SK-N-SH treated with all-trans-retinoic acid at 6 μM for 48 hours (cell line): Measurements from ENCODE around the gene PHACTR3.

ENCODE experiments used
- BACH2 ChIP-seq: fragments of 250-450 bp; sonication (Bioruptor Pico); IDR thresholded peaks from 2 replicates; pipeline ENCODE4 v1.9.0; 2021; ENCODE audit warnings: mild to moderate bottlenecking, borderline replicate concordance
- CSDC2 ChIP-seq: fragments of 250-450 bp; sonication (Bioruptor Pico); IDR thresholded peaks from 2 replicates; pipeline ENCODE4 v1.5.0; 2020; ENCODE audit warnings: mild to moderate bottlenecking, moderate library complexity
- RARB ChIP-seq: fragments of 250-450 bp; sonication (Bioruptor Pico); IDR thresholded peaks from 2 replicates; pipeline ENCODE4 v1.8.0; 2021; ENCODE audit warnings: mild to moderate bottlenecking, moderate library complexity
- ZFP3 ChIP-seq: fragments of 250-450 bp; sonication (Bioruptor Pico); IDR thresholded peaks from 2 replicates; pipeline ENCODE4 v1.5.0; 2020; ENCODE audit warnings: mild to moderate bottlenecking, moderate library complexity
- ZFP30 ChIP-seq: fragments of 450-650 bp; formaldehyde crosslinking; IDR thresholded peaks from 2 replicates; pipeline ENCODE4 v1.5.0; 2022; ENCODE audit warnings: mild to moderate bottlenecking, moderate library complexity
- ZNF70 ChIP-seq: fragments of 450-650 bp; formaldehyde crosslinking; IDR thresholded peaks from 2 replicates; pipeline ENCODE4 v1.5.0; 2020; ENCODE audit warnings: mild to moderate bottlenecking, moderate library complexity
- TF ChIP-seq, protein P1 (sequence below): fragments of 250-450 bp; sonication (Bioruptor Pico); IDR thresholded peaks from 2 replicates; pipeline ENCODE4 v1.5.0; 2020; ENCODE audit warnings: mild to moderate bottlenecking, moderate library complexity
- TF ChIP-seq, protein P2 (sequence below): fragments of 250-450 bp; sonication (Bioruptor Pico); IDR thresholded peaks from 2 replicates; pipeline ENCODE4 v1.8.0; 2020; ENCODE audit warnings: mild to moderate bottlenecking, moderate library complexity, borderline replicate concordance

DNA sequence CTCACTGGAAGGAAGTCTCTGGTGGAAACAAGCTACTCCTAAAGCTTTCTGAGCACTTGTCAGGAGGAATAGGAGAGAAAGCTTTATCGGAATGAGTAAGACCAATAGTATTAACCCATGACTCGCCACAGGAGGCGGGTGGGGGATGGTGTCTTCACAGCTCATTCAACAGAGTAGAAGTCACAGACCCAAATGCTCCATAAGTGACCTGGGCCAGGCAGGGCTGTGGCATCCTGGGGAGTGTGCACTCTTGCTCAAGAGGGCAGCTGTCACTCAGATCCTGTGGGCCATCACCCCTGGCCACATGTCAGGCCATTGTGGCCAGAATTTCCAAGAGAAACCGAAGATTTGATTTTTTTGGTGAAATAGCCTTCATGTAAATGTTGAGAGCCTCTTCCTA lies 213.1 kb downstream of the PHACTR3 start:
- TF ChIP-seq, protein P1, sequence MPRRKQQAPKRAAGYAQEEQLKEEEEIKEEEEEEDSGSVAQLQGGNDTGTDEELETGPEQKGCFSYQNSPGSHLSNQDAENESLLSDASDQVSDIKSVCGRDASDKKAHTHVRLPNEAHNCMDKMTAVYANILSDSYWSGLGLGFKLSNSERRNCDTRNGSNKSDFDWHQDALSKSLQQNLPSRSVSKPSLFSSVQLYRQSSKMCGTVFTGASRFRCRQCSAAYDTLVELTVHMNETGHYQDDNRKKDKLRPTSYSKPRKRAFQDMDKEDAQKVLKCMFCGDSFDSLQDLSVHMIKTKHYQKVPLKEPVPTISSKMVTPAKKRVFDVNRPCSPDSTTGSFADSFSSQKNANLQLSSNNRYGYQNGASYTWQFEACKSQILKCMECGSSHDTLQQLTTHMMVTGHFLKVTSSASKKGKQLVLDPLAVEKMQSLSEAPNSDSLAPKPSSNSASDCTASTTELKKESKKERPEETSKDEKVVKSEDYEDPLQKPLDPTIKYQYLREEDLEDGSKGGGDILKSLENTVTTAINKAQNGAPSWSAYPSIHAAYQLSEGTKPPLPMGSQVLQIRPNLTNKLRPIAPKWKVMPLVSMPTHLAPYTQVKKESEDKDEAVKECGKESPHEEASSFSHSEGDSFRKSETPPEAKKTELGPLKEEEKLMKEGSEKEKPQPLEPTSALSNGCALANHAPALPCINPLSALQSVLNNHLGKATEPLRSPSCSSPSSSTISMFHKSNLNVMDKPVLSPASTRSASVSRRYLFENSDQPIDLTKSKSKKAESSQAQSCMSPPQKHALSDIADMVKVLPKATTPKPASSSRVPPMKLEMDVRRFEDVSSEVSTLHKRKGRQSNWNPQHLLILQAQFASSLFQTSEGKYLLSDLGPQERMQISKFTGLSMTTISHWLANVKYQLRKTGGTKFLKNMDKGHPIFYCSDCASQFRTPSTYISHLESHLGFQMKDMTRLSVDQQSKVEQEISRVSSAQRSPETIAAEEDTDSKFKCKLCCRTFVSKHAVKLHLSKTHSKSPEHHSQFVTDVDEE (CRISPR knock-in tag) = no peak
- TF ChIP-seq ZFP3 (no peak), BACH2 (no peak), RARB (CRISPR knock-in tag) (no peak), CSDC2 (CRISPR knock-in tag) (no peak), ZFP30 (CRISPR knock-in tag) (no peak), ZNF70 (CRISPR knock-in tag) (no peak)
- TF ChIP-seq, protein P2, sequence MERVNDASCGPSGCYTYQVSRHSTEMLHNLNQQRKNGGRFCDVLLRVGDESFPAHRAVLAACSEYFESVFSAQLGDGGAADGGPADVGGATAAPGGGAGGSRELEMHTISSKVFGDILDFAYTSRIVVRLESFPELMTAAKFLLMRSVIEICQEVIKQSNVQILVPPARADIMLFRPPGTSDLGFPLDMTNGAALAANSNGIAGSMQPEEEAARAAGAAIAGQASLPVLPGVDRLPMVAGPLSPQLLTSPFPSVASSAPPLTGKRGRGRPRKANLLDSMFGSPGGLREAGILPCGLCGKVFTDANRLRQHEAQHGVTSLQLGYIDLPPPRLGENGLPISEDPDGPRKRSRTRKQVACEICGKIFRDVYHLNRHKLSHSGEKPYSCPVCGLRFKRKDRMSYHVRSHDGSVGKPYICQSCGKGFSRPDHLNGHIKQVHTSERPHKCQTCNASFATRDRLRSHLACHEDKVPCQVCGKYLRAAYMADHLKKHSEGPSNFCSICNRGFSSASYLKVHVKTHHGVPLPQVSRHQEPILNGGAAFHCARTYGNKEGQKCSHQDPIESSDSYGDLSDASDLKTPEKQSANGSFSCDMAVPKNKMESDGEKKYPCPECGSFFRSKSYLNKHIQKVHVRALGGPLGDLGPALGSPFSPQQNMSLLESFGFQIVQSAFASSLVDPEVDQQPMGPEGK (CRISPR knock-in tag) = no peak
